Fibroblast of peridontal ligament (primary cell): ENCODE results near the gene UBE2R2.
"Not testable (repeated sequence)": the region's sequence is repeated elsewhere in the genome, so short reads cannot be mapped to it uniquely, and the experiment has no call there.

Source experiments
- DNase-seq: peaks from one replicate; pipeline ENCODE4 v3.0.0-alpha.2; 2010; ENCODE audit errors: extremely low read depth

The UBE2R2 gene

DNA sequence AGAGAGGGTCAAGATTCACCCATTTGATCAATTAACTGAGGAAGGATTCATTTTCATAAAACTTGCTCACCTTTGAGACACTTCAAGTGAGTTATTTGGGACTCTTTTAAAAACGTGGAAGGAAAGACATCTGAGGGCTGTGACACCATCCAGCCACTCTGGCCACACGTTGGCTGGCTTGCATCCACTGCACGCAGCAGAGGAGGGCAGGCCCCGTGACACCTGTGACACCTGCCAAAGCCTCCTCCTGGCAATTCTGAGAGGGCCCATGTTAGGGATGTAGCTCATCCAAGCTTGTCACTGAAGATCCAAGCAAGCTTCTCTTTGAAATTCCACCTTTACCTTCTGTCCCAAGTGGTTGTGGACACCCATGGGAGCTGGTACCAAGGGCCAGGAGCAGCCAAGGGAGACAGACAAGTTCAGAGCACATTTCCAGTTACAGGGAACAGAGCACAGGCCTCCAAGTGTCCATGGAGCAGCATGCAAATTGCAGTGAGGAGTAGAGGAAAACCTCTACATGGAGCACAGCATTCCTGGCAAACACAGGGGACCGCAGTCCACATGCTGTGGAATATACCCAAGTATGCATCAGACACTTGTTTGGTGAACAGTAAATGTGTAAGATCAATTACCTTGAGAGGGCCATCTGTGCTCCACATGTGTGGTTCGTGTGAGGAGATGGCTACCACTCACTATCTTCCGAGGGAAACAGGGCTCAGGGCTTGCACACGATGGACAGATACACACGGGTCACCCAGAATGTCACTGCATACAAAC is 16.8 kb upstream of the UBE2R2 start:
- no peak for DNase-seq

DNA sequence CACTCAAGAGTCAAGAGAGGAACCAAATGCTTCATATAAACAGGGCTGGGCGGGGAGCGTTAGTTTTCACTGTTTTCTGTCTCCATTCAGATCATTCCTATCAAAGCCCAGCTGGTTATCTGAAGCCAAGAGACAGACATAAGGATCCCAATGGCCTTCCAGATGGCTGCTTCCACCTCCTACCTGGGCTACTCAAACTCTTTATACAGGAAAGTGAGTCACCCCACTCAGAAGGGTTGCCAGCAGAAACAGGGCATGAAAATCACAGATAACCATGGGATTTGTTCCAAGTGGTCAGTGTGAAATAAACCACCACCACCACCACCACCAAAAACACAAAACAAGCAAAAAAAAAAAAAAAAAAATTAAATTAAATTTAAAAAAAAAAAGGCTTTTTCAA is 16.1 kb upstream of the UBE2R2 start:
- DNase-seq = no peak

GRCh38 chr9:33801943-33802500 is 14.9 kb upstream of the UBE2R2 start:
- DNase-seq = not testable (repeated sequence)

- DNase-seq = not testable (repeated sequence)
These were observed 12.8 kb upstream of the UBE2R2 start for GRCh38 chr9:33804196-33804595.

GRCh38 chr9:33807156-33807555 is 9.8 kb upstream of the UBE2R2 start:
- DNase-seq = not testable (repeated sequence)

DNA sequence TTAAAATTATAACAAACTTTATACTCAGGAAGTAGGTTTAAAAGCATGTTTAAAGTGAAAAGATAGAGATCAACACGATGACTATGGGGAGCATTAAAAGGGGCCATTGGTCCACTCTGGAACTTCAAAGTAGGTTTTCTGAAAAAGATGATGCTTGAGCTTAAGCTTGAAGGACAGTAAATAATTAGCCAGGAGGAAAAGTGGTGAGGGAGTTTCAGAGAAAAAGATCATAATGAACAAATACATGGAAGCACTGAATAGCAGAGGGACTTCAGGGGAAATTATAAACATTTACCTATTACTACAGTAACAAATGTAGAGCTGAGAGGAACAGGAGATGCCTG is 8.0 kb upstream of the UBE2R2 start:
- DNase-seq = not testable (repeated sequence)

DNA sequence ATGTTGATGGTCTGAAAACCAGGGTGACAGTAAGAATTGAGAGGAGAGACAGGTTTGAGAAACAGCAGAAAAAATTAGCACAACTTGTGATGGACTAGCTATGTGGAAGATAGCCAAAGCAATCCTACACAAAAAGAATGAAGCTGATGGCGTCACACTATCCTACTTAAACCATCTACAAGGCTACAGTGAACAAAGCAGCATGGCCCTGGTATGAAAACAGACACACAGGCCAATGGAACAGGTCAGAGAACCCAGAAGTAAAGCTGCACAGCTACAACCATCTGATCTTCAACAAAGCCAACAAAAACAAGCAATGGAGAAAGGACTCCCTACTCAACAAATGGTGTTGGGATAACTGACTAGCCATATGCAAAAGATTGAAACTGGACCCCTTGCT is 7.5 kb upstream of the UBE2R2 start:
- no peak for DNase-seq

DNA sequence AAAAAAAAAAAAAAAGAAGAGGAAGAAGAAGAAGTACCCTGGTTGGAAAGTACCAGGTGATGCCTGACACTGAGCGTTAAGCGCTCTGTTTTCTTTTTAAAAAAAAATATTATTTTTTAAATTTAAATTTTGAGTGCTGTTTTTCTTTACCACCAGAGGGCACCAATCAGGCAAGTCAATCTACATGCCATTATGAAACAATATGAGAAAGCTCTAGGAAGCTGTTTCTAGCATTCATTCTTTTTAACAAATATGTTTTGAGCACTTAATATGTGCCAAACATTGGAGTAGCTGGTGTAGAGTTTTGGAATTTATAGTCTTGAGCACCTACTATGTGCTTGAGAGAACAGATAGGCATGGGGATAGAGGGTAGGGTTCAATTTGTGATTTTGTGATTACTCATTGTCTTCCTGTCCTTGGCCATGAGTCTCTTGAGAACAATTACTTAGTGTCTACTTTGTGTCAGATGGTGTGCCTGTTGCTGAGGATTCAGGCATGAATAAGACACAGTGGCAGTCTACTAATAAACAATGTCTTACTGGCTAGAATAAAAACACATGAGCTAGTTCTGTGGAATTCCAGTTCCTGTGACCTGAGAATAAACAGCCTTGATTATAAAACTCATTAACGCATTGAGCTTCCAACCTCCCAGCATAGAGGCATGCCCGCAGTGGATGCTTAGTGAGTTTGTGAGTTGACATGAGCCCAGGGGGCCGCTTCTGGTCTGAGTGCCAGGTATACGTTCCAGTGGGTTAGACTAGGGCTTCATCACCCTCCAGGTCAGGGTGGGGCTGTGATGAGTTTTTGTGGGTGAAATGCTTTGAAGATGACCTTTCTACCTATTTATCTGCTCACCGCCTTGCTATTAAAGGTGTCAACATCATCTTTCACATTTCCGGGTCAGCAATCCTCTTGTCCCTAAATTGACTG is 3.0 kb upstream of the UBE2R2 start:
- peak; percentile 72 for DNase-seq

GRCh38 chr9:33815781-33816180 is 1.2 kb upstream of the UBE2R2 start:
- DNase-seq = no peak

DNA sequence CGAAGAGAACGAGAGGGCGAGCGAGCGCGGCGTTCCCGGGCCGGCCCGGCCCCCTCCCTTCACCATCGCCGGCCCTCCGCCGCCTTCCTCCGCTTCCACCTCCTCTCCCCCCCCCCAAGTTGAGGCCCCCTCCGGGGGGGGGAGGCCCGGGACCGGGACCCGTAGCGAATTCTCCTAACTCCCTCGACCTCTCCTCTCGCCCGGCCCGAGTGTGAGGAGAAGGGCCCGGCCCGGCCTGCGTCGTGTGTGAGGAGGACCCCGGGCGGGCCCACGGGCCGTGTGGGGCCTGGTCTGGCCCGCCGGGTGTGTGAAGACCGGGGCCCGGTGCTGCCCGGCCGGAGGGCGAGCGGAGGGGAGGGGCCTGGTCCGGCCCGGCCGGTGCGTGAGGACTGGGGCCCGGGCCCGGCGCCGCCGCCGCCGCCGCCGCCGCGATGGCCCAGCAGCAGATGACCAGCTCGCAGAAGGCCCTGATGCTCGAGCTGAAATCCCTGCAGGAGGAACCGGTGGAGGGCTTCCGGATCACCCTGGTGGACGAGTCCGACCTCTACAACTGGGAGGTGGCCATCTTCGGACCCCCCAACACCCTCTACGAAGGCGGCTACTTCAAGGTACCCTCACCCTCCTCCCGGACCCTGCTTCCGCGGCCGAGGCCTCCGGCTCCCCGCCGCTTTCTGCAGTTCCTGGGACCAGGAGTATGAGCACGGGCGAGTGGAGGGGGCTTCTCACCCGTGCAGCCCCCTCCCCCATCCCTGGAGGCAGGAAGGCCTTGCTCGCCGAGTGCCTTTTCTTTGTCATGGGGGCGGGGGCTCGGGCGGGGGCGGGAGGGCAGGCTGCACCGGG is 587 bp downstream of the UBE2R2 start:
- DNase-seq = peak; percentile 63

GRCh38 chr9:33818167-33818846 is 1.3 kb downstream of the UBE2R2 start:
- DNase-seq = no peak

- DNase-seq = peak; percentile 65
These were observed 2.0 kb downstream of the UBE2R2 start for GRCh38 chr9:33818847-33819500.

- DNase-seq = no peak
These were observed 3.3 kb downstream of the UBE2R2 start for GRCh38 chr9:33820231-33820745.

DNA sequence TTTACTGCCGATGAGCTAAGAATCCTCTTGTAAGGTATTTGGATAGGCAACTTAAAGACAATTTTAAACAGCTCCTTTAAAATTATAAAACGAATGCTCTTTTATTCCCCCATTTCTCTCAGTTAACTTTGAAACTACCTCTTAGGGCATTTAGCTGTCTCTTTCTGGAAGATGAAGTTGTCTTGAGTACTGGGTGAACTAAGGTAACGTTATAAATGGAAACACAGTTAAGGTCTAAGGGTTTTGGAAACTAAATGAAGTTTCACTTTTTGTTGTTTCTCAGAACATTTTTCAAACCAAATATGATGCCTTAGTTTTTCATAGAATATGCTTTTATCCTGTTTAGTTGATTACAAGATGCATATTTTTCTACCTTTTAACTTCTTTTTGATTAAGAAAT is 6.8 kb downstream of the UBE2R2 start:
- no peak for DNase-seq

DNA sequence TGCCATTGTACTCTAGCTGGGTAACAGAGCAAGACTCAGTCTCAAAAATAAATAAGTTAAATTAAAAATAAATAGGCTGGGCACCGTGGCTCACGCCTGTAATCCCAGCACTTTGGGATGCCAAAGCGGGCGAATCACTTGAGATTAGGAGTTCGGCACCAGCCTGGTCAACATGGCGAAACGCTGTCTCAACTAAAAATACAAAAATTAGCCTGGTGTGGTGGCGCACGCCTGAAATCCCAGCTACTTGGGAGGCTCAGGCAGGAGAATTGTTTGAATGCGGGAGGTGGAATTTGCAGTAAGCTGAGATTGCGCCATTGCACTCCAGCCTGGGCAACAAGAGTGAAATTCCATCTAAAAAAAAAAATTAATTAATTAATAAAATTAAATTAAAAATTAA is 10.3 kb downstream of the UBE2R2 start:
- DNase-seq = not testable (repeated sequence)

GRCh38 chr9:33829641-33830230 is 12.8 kb downstream of the UBE2R2 start:
- not testable (repeated sequence) for DNase-seq

DNA sequence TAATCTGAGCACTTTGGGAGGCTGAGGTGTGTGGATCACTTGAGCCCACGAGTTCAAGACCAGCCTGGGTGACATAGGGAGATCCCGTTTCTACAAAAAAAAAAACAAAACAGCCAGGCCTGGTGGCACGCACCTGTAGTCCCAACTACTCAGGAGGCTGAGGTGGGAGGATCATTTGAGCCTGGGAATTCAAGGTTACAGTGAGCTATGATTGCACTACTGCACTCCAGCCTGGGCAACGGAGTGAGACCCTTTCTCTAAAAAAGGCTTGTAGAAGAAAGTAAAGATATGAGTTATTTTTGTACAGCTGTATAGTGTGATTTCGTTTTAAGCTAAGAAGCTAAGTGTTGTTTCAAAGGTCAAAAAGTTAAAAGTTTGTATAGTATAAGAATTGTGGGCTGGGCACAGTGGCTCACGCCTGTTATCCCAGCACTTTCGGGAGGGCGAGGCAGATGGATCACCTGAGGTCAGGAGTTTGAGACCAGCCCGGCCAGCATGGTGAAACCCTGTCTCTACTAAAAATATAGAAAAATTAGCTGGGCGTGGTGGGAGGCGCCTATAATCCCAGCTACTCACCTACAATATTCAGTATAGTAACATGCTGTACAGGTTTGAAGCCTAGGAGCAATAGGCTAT is 18.8 kb downstream of the UBE2R2 start:
- DNase-seq = no peak

DNA sequence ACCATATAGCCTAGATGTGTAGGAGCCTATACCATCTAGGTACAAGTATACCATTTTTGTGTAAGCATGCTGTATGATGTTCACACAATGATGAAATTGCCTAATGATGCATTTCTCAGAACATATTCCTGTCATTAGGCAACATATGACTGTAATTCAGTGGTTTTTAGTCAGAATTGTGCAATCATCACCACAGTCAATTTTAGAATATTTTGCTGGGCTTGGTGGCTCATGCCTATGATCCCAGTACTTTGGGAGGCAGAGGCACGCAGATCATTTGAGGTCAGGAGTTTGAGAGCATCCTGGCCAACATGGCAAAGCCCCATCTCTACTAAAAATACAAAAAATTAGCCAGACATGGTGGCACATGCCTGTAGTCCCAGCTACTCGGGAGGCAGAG is 19.3 kb downstream of the UBE2R2 start:
- peak; percentile 98 for DNase-seq

DNA sequence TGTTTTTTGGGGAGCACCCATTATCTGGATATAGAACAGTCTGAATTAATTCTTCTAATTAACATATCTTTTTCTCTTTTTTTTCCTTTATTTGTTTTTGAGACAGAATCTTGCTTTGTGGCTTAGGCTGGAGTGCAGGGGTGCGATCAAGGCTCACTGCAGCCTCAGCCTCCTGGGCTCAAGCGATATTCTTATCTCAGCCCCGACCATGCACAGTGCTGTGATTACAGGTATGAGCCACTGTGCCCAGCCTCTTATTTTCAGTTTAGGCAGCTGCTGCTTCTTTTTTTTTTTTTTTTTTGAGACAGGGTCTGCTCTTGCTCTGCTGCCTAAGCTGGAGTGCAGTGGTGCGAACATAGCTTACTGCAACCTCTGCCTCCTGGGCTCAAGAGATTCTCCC is 20.2 kb downstream of the UBE2R2 start:
- DNase-seq = no peak
